GM19395 (cell line): ENCODE measurements around the gene GALNT16.
"Not testable (repeated sequence)": the region's sequence is repeated elsewhere in the genome, so short reads cannot be mapped to it uniquely, and the experiment has no call there.

Experiments used
- ATAC-seq: cut with Tn5 transposase; IDR thresholded peaks from one replicate; pipeline ENCODE4 v1.9.1; 2021; ENCODE audit warnings: mild to moderate bottlenecking, moderate library complexity; ENCODE audit not compliant: unreplicated experiment

Gene GALNT16

GRCh38 chr14:69259168-69259526 lies 811 bp upstream of the GALNT16 start:
- ATAC-seq: no peak

- ATAC-seq: no peak
Measured at GRCh38 chr14:69260190-69260860, 367 bp downstream of the GALNT16 start.

- ATAC-seq: no peak
Measured at GRCh38 chr14:69260861-69261564, 1.1 kb downstream of the GALNT16 start.

GRCh38 chr14:69261761-69262331 lies 1.9 kb downstream of the GALNT16 start:
- ATAC-seq: no peak

GRCh38 chr14:69262516-69262915 lies 2.6 kb downstream of the GALNT16 start:
- ATAC-seq: no peak

- no peak for ATAC-seq
Measured at GRCh38 chr14:69263364-69263763, 3.4 kb downstream of the GALNT16 start.

GRCh38 chr14:69263771-69264170 lies 3.8 kb downstream of the GALNT16 start:
- ATAC-seq: no peak

GRCh38 chr14:69266572-69267345 lies 6.8 kb downstream of the GALNT16 start:
- ATAC-seq: no peak

- no peak for ATAC-seq
Measured at GRCh38 chr14:69267492-69267891, 7.5 kb downstream of the GALNT16 start.

GRCh38 chr14:69268223-69268622 lies 8.3 kb downstream of the GALNT16 start:
- ATAC-seq: no peak

GRCh38 chr14:69268763-69269162 lies 8.8 kb downstream of the GALNT16 start:
- no peak for ATAC-seq

GRCh38 chr14:69269381-69269780 lies 9.4 kb downstream of the GALNT16 start:
- no peak for ATAC-seq

GRCh38 chr14:69270097-69270496 lies 10.1 kb downstream of the GALNT16 start:
- no peak for ATAC-seq

- no peak for ATAC-seq
Measured at GRCh38 chr14:69270795-69271708, 11.1 kb downstream of the GALNT16 start.

- no peak for ATAC-seq
Measured at GRCh38 chr14:69274321-69274720, 14.4 kb downstream of the GALNT16 start.

GRCh38 chr14:69275331-69275730 lies 15.4 kb downstream of the GALNT16 start:
- no peak for ATAC-seq

- ATAC-seq: not testable (repeated sequence)
Measured at GRCh38 chr14:69277356-69277755, 17.4 kb downstream of the GALNT16 start.

- no peak for ATAC-seq
Measured at GRCh38 chr14:69280746-69281291, 20.9 kb downstream of the GALNT16 start.

GRCh38 chr14:69281450-69282169 lies 21.7 kb downstream of the GALNT16 start:
- ATAC-seq: no peak

GRCh38 chr14:69282448-69282847 lies 22.5 kb downstream of the GALNT16 start:
- no peak for ATAC-seq
